GM12878 (cell line): ENCODE data around the gene SAC3D1. TPM values are rescaled to one million over a fixed set of nuclear protein-coding genes. Genes with fewer than 3 reads are reported as not detected.

Experiments used
- BHLHE40 ChIP-seq, 2 experiments: fragments of 450-650 bp in 1 of 2; IDR thresholded peaks; 2 replicates each; pipeline ENCODE4 v1.6.1; 2011 to 2017; ENCODE audit warnings: low read depth in 2 of 2, borderline replicate concordance in 1 of 2, improper control_type of control experiment in 1 of 2, low read length in 1 of 2, mild to moderate bottlenecking in 1 of 2
- CBX5 ChIP-seq: sonication (generic); IDR thresholded peaks from 2 replicates; pipeline ENCODE4 v1.6.1; 2016; ENCODE audit warnings: low read depth, moderate library complexity, mild to moderate bottlenecking, inconsistent platforms
- CHD2 ChIP-seq: IDR thresholded peaks from 2 replicates; pipeline ENCODE4 v1.6.1; 2011; ENCODE audit warnings: low read depth, low read length, improper control_type of control experiment, borderline replicate concordance
- CHD4 ChIP-seq: fragments of 200-600 bp; sonication (generic); IDR thresholded peaks from 2 replicates; pipeline ENCODE4 v1.6.1; 2016; ENCODE audit warnings: mild to moderate bottlenecking
- EED ChIP-seq: sonication (generic); IDR thresholded peaks from 2 replicates; pipeline ENCODE4 v1.6.1; 2016; ENCODE audit warnings: antibody characterized with exemption, low read depth
- MYC ChIP-seq: IDR thresholded peaks from 2 replicates; pipeline ENCODE4 v1.6.1; 2011; ENCODE audit warnings: mild to moderate bottlenecking, low read length, moderate library complexity, inconsistent platforms; ENCODE audit not compliant: insufficient read depth, insufficient replicate concordance, insufficient read length, severe bottlenecking
- RAD21 ChIP-seq: IDR thresholded peaks from 2 replicates; pipeline ENCODE4 v1.6.1; 2011; ENCODE audit warnings: mild to moderate bottlenecking, low read depth, low read length, moderate library complexity; ENCODE audit not compliant: insufficient read depth
- SIN3A ChIP-seq: IDR thresholded peaks from 2 replicates; pipeline ENCODE4 v1.6.1; 2012; ENCODE audit warnings: low read depth, low read length, improper control_type of control experiment
- SMARCA5 ChIP-seq: fragments of 450-650 bp; IDR thresholded peaks from 2 replicates; pipeline ENCODE4 v1.6.1; 2017; ENCODE audit warnings: mild to moderate bottlenecking
- TCF3 ChIP-seq: IDR thresholded peaks from 2 replicates; pipeline ENCODE4 v1.6.1; 2012; ENCODE audit warnings: low read depth, mild to moderate bottlenecking, low read length, borderline replicate concordance; ENCODE audit not compliant: insufficient read depth
- ZBED1 ChIP-seq: IDR thresholded peaks from 2 replicates; pipeline ENCODE4 v1.6.1; 2016; ENCODE audit warnings: borderline replicate concordance
- ZNF274 ChIP-seq: IDR thresholded peaks from one replicate; pipeline ENCODE4 v1.8.0; 2011; ENCODE audit not compliant: insufficient read length, insufficient read depth
- polyA plus RNA-seq, 11 experiments: library from polyadenylated mRNA; depleted of rRNA in 4 of 11; unstranded in 6 of 11; stranded (reverse) in 5 of 11; fragments of >200 nt; fragmentation: Nextera tagmentation in 4 of 11; fragmentation: Illumina TruSeq in 1 of 11; extraction: Ambion mirVana in 4 of 11; extraction: Trizol in 1 of 11; gene quantifications; 1 replicate in 1 of 11; 2 replicates in 10 of 11; pipeline versions ENCODE4 v1.2.1 to v1.2.3, GENCODE V29; 2011 to 2016; ENCODE audit warnings: inconsistent platforms in 2 of 11, missing spikeins in 2 of 11, low read depth in 1 of 11
- total RNA-seq, 4 experiments: library from RNA; depleted of rRNA in 3 of 4; stranded (reverse); fragments of >200 nt in 3 of 4; fragmentation: Illumina TruSeq in 1 of 4; extraction: Trizol in 1 of 4; gene quantifications; 2 replicates each; pipeline versions ENCODE4 v1.2.1 to v1.2.3, GENCODE V29; 2013 to 2021
- TF ChIP-seq, protein P1 (sequence below): IDR thresholded peaks from 2 replicates; pipeline ENCODE4 v1.6.1; 2012; ENCODE audit warnings: mild to moderate bottlenecking, low read depth, low read length
- TF ChIP-seq, protein P2 (sequence below): fragments of 450-650 bp; IDR thresholded peaks from 2 replicates; pipeline ENCODE4 v1.6.1; 2017; ENCODE audit warnings: mild to moderate bottlenecking, moderate library complexity
- TF ChIP-seq, protein P3 (sequence below): fragments of 450-650 bp; IDR thresholded peaks from 2 replicates; pipeline ENCODE4 v1.6.1; 2017; ENCODE audit warnings: mild to moderate bottlenecking, moderate library complexity
- TF ChIP-seq, protein P4 (sequence below), 3 experiments: IDR thresholded peaks in 2 of 3; conservative IDR thresholded peaks in 1 of 3; 2 replicates each; pipeline ENCODE4 v1.5.1; 2011; ENCODE audit warnings: low read depth in 3 of 3, low read length in 3 of 3, mild to moderate bottlenecking in 3 of 3, control low read depth in 2 of 3, moderate library complexity in 2 of 3, inconsistent platforms in 1 of 3, mixed read lengths in 1 of 3; ENCODE audit not compliant: control insufficient read depth in 2 of 3, insufficient read depth in 1 of 3; ENCODE audit errors: extremely low read depth in 1 of 3

SAC3D1 gene
- total and polyA plus RNA-seq, 10 of the 15 experiments (the other 5 are each of a cell fraction or from before 2014, with no cell fraction given) = 0.16 to 44.6 (median 12.1) TPM

DNA sequence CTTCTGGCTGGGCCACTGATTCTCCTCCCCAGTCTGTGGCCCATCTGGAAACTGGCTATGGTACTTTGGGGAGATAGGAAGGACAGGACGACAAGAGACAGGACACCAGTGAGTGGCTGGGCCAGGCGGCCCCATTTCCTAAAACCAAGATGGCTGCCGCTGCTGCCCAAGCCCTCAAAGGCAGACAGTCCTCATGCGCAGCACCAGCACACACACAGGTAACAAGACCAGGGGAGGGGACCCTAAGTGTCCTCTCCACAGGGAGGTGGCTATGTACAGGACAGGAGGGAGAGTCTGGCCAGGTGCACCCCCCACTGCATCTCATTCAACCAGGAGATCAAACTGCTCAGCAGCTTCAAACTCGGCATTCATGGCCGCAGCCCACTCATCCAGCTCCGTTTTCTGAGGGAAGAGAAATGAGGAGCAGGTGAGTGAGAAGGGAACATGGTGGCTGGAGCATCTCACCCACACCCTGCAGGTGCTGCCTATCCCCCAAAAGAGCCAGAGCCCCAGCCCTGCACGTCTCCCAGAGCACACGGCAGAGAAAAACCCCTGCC, 37.9 kb downstream of the SAC3D1 start (continued):
- TF ChIP-seq, protein P1, sequence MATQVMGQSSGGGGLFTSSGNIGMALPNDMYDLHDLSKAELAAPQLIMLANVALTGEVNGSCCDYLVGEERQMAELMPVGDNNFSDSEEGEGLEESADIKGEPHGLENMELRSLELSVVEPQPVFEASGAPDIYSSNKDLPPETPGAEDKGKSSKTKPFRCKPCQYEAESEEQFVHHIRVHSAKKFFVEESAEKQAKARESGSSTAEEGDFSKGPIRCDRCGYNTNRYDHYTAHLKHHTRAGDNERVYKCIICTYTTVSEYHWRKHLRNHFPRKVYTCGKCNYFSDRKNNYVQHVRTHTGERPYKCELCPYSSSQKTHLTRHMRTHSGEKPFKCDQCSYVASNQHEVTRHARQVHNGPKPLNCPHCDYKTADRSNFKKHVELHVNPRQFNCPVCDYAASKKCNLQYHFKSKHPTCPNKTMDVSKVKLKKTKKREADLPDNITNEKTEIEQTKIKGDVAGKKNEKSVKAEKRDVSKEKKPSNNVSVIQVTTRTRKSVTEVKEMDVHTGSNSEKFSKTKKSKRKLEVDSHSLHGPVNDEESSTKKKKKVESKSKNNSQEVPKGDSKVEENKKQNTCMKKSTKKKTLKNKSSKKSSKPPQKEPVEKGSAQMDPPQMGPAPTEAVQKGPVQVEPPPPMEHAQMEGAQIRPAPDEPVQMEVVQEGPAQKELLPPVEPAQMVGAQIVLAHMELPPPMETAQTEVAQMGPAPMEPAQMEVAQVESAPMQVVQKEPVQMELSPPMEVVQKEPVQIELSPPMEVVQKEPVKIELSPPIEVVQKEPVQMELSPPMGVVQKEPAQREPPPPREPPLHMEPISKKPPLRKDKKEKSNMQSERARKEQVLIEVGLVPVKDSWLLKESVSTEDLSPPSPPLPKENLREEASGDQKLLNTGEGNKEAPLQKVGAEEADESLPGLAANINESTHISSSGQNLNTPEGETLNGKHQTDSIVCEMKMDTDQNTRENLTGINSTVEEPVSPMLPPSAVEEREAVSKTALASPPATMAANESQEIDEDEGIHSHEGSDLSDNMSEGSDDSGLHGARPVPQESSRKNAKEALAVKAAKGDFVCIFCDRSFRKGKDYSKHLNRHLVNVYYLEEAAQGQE = no peak
- TF ChIP-seq EED (no peak), CHD4 (no peak), ZNF274 (no peak), TCF3 (no peak), ZBED1 (no peak), CBX5 (no peak), RAD21 (no peak), MYC (no peak), SMARCA5 (no peak; the same call in 1 of the 2 replicates), BHLHE40 (IDR thresholded peaks at IDR 0.05; ENCODE audit: borderline replicate concordance in 1 of 2, low read depth in 2 of 2, low read length in 1 of 2) (no peak), SIN3A (no peak), CHD2 (0 out of 2 replicates have a peak, but pooled peaks have one; percentile 15)
- TF ChIP-seq, protein P2, sequence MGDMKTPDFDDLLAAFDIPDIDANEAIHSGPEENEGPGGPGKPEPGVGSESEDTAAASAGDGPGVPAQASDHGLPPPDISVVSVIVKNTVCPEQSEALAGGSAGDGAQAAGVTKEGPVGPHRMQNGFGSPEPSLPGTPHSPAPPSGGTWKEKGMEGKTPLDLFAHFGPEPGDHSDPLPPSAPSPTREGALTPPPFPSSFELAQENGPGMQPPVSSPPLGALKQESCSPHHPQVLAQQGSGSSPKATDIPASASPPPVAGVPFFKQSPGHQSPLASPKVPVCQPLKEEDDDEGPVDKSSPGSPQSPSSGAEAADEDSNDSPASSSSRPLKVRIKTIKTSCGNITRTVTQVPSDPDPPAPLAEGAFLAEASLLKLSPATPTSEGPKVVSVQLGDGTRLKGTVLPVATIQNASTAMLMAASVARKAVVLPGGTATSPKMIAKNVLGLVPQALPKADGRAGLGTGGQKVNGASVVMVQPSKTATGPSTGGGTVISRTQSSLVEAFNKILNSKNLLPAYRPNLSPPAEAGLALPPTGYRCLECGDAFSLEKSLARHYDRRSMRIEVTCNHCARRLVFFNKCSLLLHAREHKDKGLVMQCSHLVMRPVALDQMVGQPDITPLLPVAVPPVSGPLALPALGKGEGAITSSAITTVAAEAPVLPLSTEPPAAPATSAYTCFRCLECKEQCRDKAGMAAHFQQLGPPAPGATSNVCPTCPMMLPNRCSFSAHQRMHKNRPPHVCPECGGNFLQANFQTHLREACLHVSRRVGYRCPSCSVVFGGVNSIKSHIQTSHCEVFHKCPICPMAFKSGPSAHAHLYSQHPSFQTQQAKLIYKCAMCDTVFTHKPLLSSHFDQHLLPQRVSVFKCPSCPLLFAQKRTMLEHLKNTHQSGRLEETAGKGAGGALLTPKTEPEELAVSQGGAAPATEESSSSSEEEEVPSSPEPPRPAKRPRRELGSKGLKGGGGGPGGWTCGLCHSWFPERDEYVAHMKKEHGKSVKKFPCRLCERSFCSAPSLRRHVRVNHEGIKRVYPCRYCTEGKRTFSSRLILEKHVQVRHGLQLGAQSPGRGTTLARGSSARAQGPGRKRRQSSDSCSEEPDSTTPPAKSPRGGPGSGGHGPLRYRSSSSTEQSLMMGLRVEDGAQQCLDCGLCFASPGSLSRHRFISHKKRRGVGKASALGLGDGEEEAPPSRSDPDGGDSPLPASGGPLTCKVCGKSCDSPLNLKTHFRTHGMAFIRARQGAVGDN = peak; percentile 7; the same call in 1 of the 2 replicates
- TF ChIP-seq, protein P3, sequence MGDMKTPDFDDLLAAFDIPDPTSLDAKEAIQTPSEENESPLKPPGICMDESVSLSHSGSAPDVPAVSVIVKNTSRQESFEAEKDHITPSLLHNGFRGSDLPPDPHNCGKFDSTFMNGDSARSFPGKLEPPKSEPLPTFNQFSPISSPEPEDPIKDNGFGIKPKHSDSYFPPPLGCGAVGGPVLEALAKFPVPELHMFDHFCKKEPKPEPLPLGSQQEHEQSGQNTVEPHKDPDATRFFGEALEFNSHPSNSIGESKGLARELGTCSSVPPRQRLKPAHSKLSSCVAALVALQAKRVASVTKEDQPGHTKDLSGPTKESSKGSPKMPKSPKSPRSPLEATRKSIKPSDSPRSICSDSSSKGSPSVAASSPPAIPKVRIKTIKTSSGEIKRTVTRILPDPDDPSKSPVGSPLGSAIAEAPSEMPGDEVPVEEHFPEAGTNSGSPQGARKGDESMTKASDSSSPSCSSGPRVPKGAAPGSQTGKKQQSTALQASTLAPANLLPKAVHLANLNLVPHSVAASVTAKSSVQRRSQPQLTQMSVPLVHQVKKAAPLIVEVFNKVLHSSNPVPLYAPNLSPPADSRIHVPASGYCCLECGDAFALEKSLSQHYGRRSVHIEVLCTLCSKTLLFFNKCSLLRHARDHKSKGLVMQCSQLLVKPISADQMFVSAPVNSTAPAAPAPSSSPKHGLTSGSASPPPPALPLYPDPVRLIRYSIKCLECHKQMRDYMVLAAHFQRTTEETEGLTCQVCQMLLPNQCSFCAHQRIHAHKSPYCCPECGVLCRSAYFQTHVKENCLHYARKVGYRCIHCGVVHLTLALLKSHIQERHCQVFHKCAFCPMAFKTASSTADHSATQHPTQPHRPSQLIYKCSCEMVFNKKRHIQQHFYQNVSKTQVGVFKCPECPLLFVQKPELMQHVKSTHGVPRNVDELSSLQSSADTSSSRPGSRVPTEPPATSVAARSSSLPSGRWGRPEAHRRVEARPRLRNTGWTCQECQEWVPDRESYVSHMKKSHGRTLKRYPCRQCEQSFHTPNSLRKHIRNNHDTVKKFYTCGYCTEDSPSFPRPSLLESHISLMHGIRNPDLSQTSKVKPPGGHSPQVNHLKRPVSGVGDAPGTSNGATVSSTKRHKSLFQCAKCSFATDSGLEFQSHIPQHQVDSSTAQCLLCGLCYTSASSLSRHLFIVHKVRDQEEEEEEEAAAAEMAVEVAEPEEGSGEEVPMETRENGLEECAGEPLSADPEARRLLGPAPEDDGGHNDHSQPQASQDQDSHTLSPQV = no peak
- TF ChIP-seq, protein P4, sequence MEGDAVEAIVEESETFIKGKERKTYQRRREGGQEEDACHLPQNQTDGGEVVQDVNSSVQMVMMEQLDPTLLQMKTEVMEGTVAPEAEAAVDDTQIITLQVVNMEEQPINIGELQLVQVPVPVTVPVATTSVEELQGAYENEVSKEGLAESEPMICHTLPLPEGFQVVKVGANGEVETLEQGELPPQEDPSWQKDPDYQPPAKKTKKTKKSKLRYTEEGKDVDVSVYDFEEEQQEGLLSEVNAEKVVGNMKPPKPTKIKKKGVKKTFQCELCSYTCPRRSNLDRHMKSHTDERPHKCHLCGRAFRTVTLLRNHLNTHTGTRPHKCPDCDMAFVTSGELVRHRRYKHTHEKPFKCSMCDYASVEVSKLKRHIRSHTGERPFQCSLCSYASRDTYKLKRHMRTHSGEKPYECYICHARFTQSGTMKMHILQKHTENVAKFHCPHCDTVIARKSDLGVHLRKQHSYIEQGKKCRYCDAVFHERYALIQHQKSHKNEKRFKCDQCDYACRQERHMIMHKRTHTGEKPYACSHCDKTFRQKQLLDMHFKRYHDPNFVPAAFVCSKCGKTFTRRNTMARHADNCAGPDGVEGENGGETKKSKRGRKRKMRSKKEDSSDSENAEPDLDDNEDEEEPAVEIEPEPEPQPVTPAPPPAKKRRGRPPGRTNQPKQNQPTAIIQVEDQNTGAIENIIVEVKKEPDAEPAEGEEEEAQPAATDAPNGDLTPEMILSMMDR (IDR thresholded peaks at IDR 0.05 in 2 of 3, conservative IDR thresholded peaks at IDR 0.05 in 1 of 3; ENCODE audit: control insufficient read depth in 2 of 3, extremely low read depth in 1 of 3, insufficient read depth in 1 of 3, low read depth in 3 of 3, low read length in 3 of 3) = no peak
